NCI-H446 treated with DMSO at 0.1 percent for 48 hours (cell line): ENCODE data around the gene CSNK2B.
A peak's percentile ranks its signal among the peaks of the same experiment; 100 is the strongest.

Experiments used
- DNase-seq: peaks from one replicate; lab custom pipeline; 2025; lab: John Stamatoyannopoulos, UW

The CSNK2B gene

DNA sequence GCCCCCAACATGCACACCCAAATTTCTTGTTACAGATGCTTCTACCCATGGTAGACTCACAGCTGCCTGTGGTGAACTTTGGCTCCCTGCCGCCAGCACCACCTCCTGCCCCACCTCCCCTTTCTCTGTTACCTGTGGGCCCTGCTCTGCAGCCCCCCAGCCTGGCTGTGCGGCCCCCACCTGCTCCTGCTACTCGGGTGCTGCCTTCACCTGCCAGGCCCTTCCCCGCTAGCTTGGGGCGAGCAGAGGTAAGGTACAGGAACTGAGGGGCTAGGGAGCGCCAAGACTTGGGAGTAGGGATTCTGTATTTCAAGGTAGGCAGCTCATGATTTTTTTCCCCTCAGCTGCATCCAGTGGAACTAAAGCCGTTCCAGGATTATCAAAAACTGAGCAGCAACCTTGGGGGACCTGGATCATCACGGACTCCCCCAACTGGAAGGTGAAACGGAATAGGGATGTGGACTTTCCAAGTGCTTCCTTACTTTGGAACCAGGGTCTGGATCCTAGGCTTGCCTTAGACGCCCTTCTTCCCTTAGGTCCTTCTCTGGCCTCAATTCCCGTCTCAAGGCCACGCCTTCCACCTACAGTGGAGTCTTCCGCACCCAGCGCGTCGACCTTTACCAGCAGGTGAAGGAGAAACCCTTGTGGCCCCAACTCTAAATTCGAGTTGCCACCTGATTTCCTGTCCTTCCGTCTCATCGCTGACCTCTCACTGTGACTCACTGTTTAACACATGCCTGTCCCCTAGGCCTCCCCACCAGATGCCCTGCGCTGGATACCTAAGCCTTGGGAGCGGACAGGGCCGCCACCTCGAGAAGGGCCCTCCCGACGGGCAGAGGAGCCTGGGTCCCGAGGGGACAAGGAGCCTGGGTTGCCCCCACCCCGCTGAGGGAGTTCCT is 28.9 kb upstream of the CSNK2B start:
- no peak for DNase-seq

DNA sequence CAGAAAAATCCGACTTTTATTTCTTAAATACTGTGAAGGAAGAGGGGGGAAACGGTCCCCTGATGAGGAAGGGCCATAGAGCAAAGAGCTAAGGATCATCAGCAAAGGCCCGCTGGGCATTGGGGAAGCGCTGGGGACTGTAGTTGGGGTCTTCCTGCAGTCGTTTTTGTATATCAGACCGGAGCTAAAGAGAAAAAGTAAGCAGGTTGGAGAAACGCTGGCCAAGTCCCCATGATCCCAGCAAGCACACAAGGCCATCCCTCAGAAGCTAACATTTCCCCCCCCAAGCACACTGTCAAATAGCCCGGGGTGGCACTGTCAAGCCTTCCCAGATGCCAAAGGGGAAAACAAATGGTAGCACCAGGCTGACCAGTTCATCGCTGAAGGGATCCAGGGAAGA is 26.8 kb upstream of the CSNK2B start:
- DNase-seq = no peak

DNA sequence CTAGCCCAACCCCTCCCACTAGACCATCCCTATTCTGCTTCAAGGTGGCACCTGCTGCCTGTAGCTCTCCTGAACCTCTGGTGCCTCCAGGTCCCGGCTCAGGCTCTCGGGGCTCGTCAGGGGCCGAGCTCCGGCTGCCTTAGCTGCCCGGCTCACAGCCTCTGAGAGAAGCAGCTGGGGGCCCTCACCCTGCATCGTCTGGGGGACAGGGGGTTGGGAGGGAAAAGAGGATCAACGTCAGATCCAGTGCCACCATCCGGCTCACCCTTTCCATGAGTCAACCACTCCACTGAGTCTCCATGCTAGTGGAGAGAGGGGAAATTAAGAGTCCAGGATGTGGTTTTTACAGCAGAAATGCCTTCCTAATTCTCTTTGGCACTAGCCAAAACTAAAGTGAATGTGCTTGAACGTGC is 26.4 kb upstream of the CSNK2B start:
- DNase-seq = no peak

DNA sequence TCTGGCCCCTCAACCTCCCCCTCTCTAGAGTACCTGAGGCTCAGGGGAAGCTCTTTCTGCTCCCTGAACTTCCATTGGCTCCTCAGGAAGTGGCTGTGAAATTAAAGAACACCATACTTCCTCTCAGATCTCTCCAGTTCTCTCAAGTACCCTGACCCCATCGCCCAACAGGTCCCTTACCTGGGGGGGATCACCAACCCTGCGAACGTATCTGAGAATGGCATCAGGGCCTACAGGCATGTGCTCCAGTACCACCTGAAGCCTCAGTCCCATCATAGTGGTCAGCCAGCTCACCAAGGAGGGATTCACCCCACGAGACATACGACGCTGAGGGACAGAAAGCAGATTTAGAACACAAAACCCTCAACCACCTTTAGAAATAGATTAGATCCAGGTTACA is 25.3 kb upstream of the CSNK2B start:
- no peak for DNase-seq

DNA sequence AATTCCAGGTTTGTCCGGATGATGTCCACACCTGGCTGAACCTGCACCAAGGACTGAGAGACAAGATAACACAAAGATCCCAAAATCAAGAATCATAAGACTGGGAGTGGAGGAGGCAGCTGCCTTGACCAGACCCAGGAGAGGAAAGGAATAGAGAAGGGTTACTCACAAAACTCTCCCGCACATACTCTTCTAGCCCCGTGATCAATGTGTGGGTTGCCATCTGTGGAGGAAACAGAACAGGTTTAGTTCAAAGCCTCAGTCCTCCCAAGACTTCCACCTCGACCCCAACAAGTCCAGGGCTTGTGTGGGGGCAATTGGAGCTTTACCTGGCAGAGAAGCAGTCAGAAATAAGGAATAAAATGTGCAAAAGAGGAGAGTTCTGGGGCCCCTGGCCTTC is 24.5 kb upstream of the CSNK2B start:
- DNase-seq = no peak

DNA sequence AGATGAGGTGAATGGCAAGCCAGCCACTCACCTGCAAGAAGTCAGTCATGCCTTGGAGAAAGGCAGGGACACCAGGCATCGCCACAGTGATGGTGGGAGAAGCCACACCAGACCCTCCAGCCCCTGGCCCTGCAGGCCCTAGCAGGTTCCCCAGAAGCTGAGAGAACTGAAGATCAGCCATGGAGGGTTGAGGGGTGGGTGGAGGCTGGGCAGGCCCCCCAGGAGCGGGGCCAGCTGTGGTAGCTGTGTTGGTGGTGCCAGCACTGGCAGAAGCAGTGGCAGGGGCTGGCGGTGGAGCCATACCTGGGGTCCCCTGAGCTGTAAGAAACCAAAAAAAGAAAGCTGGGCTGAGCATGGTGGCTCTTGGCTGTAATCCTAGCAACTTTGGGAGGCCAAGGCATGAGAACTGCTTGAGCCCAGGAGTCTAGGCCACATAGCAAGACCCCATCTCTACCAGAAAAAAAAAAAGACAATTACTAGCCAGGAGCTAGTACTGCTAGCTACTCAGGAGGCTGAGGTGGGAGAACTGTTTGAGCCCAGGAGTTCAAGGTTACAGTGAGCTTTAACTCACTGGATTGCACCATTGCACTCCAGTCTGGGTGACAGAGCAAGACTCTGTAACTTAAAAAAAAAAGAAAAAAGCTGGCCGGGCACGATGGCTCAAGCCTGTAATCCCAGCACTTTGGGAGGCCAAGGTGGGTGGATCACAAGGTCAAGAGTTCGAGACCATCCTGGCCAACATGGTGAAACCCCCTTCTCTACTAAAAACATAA is 22.9 kb upstream of the CSNK2B start:
- no peak for DNase-seq

DNA sequence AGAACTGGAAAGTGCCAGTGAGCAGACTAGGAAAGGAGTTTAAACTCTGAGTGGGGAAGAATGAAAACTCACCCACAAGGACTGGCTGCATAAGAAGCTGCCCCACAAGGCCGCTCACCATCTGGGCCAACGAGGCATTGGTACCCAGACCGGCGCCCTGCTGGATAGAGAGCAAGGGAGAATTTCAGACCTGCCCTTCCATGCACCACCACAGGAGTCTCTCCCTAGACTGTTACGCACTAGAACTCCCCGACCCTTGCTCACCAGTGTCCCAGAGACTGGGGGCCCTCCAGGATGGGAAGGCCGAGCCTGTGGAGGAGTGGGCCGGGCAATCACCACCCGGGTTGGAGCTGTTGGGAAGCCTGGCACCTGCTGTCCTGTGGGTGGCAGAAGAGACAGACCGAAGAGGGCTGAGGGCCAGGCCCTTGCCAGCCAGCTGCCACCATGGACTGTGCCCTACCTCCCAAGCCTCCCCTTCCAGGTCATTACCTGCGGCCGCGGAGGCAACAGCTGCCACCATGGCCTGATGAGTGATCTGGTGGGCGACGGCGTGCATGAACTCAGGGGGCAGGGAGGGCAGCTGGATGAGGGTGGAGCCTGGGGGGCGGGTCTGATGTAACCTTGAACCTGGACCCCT is 21.9 kb upstream of the CSNK2B start:
- DNase-seq = no peak

DNA sequence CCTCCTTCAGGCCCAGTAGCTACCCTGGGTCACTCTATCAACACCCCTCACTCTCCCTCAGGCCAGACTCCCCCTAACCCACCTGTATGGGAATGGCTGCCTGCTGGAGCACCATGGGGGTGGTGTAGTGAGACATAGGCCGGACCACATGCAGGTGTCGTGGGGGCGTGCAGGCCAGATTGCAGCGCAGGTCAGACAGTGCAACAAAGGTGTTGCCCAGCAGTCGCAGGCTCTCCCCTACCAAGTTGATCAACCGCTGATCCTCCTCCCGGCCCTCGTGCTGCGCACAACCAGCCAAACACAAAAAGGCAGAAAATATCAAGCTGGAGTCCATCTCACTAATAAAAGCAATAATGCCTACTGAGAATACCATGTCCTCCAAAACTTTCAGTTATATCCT is 20.6 kb upstream of the CSNK2B start:
- no peak for DNase-seq

DNA sequence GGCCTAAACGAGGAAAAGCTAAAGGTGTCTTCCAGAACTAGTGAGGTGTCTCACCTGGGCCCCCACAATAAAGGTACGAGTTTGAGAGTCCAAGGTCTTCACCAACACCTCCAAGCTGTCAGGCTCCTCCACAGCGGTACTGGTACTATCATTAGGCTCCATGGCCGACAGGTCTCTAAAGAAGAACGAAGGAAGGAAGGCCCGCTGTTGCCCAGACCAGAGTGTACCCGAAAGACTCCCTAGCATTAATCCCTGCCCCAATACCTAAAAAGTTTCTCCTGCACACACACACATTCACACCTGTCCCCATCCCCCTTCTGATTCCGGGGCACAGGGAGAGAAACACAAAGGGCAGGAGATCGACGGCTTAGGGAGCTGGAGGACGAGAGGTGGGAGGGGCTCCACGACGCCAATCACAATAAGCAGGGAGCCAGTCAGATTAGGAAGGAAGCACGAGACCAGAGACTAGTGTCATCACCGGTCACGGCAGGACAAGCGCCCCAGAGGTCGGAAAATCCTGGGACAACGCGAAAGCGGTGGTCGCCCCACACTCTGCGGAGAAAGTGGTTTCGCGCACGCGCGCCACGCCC is 14.2 kb upstream of the CSNK2B start:
- peak; percentile 67 for DNase-seq

DNA sequence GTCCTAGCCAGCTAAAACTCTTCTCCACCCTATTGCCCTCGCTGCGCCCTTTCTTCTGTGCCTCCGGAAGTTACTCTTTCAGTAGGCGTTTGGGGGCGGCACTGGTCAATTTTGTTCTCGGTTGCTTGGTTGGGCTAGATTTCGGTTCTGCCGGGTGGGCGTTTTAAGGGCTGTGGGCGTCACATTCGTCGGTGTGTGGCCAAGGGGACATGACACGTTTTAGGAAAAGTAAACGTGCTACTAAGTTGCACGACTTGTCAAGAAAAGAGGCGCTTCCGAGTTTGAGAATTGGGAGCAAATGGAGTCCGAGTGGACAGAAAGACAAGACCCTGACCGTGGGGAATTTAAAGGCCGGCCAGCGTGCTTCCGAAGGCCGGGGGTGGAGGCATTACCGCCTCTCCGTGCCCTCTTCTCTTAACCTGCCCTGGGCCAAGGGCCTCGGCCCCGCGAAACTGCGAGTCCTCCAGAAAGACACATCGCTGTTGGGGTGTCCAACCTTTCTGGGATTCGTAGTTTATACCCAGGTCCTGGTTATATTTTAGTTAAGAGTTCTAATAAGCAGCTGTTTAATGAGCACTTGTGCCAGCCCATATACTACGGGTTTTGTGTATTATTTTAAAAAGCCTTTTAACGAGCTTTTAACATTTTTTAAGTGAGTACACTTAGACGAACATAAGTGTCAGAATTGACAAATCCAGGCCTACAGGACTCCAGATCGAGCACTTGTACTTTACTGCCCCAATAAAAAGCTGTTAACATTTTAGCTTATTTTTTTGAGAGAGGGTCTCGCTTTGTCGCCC is 12.8 kb upstream of the CSNK2B start:
- DNase-seq = peak; percentile 97

DNA sequence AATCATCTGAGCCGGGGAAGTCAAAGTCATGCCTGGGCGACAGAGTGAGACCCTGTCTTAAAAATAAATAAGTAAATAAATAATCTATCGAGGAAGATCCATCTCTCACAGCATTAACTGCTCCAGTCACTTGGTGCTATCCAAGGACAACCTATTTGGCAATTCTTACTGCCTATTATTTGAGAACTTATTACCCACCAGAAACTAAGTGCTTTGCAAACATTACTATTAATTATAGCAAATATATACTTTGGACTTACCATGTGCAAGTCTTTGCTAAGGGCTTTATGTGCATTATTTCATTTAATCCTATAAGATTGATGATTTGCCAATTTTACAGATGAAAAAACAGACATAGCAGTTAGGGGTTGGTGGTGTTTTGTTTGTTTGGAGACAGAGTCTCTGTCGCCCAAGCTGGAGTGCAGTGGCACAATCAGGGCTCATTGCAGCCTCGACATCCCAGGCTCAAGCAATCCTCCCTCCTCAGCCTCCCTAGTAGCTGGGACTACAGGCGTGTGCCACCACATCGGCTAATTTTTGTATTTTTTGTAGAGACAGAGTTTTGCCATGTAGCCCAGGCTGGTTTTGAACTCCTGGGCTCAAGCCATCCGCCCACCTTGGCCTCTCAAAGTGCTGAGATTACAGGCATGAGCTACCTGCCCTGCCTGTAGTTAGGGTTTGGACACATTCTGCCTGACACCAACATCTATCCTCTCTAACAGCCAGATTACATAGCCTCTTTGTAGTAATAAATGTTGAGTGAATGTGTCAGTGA is 11.1 kb upstream of the CSNK2B start:
- DNase-seq = no peak

DNA sequence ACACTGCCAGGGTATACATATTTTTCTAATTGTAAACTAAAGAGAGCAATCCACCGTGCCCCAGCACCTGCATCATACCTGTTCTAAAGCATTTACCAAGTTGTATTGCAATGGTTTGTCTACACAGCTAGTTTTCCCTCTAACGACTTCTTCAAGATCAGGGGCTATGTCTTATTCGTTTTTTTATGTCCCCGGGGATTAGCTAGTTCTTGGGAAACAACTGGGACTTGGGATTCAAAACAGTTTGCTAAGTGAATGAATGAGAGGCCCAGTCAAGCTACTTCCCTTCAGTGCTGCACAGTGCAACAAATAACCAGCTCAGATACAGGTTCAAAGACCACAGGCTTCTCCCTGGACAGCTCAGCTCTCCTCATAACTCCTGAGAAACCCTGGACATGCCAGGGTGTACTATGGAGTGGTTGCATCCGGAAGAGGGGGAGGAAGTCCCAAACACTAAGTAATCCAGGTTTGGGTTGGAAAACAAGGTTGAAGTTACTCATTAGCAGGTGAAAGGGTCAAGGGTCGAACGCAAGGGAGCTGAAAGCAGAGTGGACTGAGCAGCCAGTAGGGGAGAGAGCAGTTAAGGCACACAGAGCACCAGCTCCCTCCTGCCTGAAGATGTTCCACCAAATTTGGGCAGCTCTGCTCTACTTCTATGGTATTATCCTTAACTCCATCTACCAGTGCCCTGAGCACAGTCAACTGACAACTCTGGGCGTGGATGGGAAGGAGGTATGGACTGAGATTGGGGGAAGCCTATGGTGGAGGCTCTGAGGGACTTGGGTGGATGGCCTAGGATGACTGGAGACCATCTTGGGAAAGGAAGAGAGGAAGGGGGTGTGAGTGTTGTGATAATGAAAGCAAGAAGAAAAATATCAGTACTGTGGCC is 10.3 kb upstream of the CSNK2B start, which contains the start of gene APOM:
Gene APOM (plus strand): TSS at position 546 of the 889 bp plus-strand sequence. CDS start 73 bp downstream, at position 619.
- DNase-seq = no peak

DNA sequence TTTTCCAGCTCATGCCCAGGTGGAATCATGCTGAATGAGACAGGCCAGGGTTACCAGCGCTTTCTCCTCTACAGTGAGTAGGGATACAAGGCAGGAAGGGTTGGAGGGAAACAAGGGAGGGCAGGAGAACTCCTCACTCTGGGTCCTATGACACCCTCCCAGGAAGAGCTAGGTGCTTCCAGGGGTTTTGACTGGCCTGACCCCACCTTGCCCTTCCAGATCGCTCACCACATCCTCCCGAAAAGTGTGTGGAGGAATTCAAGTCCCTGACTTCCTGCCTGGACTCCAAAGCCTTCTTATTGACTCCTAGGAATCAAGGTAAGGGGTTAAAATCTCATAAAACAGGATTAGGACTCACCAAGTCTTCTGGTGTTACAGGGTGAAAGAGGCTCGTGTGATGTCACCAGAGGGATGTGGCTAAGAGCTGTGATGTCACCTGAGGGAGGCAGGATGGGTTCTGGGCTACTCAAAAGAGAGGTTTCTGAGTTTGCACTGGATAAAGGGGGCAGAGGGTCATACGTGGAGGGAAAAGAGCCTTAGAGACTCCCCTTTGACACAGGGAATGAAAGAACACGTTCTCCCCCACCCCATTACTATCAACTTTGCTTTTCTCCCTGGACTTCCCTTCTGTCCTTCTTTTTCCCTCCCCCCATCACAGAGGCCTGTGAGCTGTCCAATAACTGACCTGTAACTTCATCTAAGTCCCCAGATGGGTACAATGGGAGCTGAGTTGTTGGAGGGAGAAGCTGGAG is 8.3 kb upstream of the CSNK2B start:
- no peak for DNase-seq

DNA sequence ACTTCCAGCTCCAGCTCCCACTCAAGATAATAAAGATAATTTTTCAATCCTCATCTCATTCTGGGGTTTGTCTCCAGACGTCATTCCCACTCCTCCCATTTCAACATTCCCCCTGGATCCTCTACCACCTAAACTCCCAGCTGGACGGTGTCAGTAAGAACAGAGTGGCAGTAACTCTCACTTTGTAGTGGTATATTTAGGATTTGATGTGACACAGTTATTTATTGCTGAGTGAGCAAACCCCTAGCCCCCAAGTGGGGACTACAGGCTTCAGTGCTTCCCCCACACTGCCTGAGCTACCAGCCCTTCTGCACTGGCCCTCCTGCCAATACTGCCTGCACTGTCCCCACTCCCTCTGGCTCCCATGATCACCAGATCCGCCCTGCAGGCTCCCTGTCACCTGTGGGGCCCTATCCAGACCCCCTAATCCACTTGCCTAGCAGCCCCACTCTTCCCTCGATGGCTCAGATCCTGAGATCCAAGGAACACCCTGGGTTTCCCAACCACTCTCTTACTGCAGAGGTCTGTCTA is 7.7 kb upstream of the CSNK2B start:
- DNase-seq = no peak

DNA sequence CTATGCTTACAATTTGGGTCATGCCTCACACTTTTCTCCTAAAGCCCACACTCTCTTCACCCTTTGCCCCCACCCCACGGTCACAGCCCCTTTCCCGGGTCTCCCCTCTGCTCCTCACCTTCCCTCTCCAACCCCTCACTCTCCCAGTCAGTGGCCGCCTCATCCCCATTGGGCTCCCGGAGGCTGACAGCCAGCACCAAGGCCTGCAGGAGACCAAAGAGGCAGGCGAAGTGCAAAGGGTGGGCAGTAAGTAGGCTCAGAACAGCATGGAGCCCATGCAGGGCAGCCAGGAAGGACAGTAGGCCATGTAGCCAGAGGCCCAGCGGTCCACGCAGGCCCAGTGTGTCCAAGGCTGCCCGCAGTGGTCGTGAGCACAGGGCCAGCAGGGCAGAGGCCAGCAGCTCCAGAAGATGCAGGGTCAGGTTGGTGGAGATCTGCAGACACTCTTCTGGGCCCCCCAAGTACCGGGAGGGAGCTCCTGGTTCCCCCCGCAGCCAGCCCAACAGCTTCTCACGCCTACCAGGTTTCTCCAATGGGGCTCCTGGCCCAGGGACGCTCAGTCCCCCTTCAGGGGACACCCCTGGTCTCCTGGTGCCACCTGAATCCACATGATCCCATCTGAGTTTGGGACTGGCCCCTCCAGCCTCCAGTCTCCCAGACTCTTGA is 6.8 kb upstream of the CSNK2B start:
- no peak for DNase-seq

DNA sequence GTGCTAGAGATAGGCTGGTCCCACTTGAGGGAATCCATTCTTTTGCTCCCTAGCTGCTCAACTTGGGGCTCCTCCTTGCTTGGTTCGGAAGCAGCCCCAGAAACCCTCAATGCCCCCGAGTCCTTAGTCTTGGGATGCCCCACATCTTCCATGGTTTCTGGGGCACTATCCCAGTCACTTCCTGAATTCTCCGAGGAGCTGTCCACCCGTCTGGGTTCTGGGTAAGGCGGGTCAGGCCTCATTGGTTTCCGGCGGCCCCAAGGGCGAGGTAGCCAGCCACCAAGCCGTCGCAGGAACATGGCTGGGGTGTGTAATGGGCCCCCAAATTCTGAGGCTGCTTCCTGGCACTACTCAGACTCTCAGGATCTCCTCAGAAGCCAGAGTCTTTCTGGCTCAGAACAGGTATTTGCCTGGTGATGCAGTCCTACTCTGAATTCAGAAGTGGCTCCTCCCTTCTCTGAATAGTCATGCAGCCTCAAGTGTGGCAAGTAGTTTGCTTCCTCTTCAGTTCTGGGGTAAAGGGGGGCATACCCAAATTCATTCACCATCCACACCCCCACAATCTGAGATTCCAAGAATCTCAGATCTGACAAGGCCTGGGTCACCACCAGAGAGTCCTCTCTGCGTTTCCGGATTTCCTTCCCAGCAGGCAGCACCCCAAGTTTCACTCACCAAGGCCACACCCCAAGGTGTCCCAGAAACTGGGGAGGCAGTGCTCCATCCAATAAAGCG is 6.1 kb upstream of the CSNK2B start:
- no peak for DNase-seq
